ENCODE measurements around the gene UBR1. TPM values are rescaled to one million over a fixed set of nuclear protein-coding genes. Genes with fewer than 3 reads are reported as not detected.

The UBR1 gene
- polyA plus RNA-seq, 1 donor (not counting 4 experiments of a cell fraction or from before 2014, with no cell fraction given): 17.4 TPM

- no peaks in the 10 kb centered on the region for H4K20me1 ChIP-seq (ENCODE audit: control insufficient read depth, extremely low read depth, insufficient read depth, low read length)
- no peak for FAIRE-seq
- no peak overlapping the region for H3K4me3 ChIP-seq (ENCODE audit: control insufficient read depth in 2 of 3, extremely low read depth in 1 of 3, insufficient read depth in 2 of 3, low read depth in 1 of 3, low read length in 3 of 3)
Observed at GRCh38 chr15:43095708-43096347, 10.0 kb downstream of the UBR1 start.

DNA sequence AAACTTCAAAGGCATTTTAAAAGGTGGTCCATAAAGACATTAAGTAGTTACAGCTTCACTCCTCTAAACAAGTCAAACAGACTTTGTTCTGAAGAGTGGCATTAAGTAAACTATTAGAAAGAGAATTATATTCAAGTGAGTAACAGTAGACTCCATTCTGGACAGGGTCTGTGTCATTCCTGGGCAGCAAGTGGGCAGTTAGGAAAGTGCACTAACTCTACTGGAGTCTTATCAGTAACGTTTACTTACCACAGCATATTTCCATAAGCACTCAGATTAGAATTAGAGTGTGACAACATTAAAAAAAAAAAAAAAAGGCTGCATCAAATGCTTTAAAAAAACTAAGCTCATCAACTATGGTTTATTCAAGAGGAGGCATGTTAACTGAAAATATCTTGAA is 10.6 kb downstream of the UBR1 start:
- no peak overlapping the region for H3K9ac ChIP-seq (ENCODE audit: control insufficient read depth, extremely low read depth, insufficient read depth, low read length)
- no peak overlapping the region for H3K27ac ChIP-seq (ENCODE audit: control insufficient read depth, insufficient read depth, low read length)
- H3K79me2 ChIP-seq (ENCODE audit: control insufficient read depth, insufficient read depth, low read length): peaks cover 78% of the 10 kb centered on the region
- no peak for TF ChIP-seq EZH2 (IDR thresholded peaks at IDR 0.05; ENCODE audit: low read length)
- TF ChIP-seq CTCF (optimal IDR thresholded peaks at IDR 0.05 in 1 of 3, IDR thresholded peaks at IDR 0.05 in 1 of 3, conservative IDR thresholded peaks at IDR 0.05 in 1 of 3; ENCODE audit: extremely low read depth in 1 of 3, insufficient read depth in 2 of 3, low read length in 3 of 3): no peak
- no peaks in the 10 kb centered on the region for H3K9me1 ChIP-seq (ENCODE audit: control insufficient read depth, extremely low read depth, insufficient read depth, low read length)
- no peak overlapping the region for H3K4me2 ChIP-seq (ENCODE audit: control insufficient read depth, extremely low read depth, insufficient read depth, low read depth, low read length)
- no peak for DNase-seq (ENCODE audit: low read depth, low spot score)
- no peak for FAIRE-seq
- no peak overlapping the region for H2AFZ ChIP-seq (ENCODE audit: control insufficient read depth, low read length)
- H3K4me3 ChIP-seq (ENCODE audit: control insufficient read depth in 2 of 3, extremely low read depth in 1 of 3, insufficient read depth in 2 of 3, low read depth in 1 of 3, low read length in 3 of 3): no peak overlapping the region
- peaks cover 7% of the 10 kb centered on the region for H3K4me1 ChIP-seq (ENCODE audit: control insufficient read depth, extremely low read depth, insufficient read depth, low read length)
- H3K27me3 ChIP-seq (ENCODE audit: control insufficient read depth, extremely low read depth, insufficient read depth, low read length): no peaks in the 10 kb centered on the region
- dilution Hi-C loops (cut with MboI; ENCODE audit: extremely low pct_ligation_motif_present, low sequenced_read_pairs): no loop called here
- peaks cover 3 to 10% of the 10 kb centered on the region in 2 experiments for H3K36me3 ChIP-seq (ENCODE audit: control insufficient read depth in 2 of 2, extremely low read depth in 1 of 2, insufficient read depth in 2 of 2, low read length in 2 of 2)
- no peaks in the 10 kb centered on the region for H3K9me3 ChIP-seq (ENCODE audit: control insufficient read depth, low read depth, low read length)
- H4K20me1 ChIP-seq (ENCODE audit: control insufficient read depth, extremely low read depth, insufficient read depth, low read length): no peaks in the 10 kb centered on the region

More at GRCh38 chr15:43095708-43096347, 10.0 kb downstream of the UBR1 start:
- peaks cover 3 to 13% of the 10 kb centered on the region in 2 experiments for H3K36me3 ChIP-seq (ENCODE audit: control insufficient read depth in 2 of 2, extremely low read depth in 1 of 2, insufficient read depth in 2 of 2, low read length in 2 of 2)
- no peak overlapping the region for H3K4me2 ChIP-seq (ENCODE audit: control insufficient read depth, extremely low read depth, insufficient read depth, low read depth, low read length)
- no peak for DNase-seq (ENCODE audit: low read depth, low spot score)
- no peak overlapping the region for H2AFZ ChIP-seq (ENCODE audit: control insufficient read depth, low read length)
- H3K27ac ChIP-seq (ENCODE audit: control insufficient read depth, insufficient read depth, low read length): no peak overlapping the region
- no peak overlapping the region for H3K9ac ChIP-seq (ENCODE audit: control insufficient read depth, extremely low read depth, insufficient read depth, low read length)
- H3K79me2 ChIP-seq (ENCODE audit: control insufficient read depth, insufficient read depth, low read length): peaks cover 79% of the 10 kb centered on the region
- no peaks in the 10 kb centered on the region for H3K9me3 ChIP-seq (ENCODE audit: control insufficient read depth, low read depth, low read length)
- dilution Hi-C loops (cut with MboI; ENCODE audit: extremely low pct_ligation_motif_present, low sequenced_read_pairs): no loop called here
- no peak for TF ChIP-seq EZH2 (IDR thresholded peaks at IDR 0.05; ENCODE audit: low read length)
- TF ChIP-seq CTCF (optimal IDR thresholded peaks at IDR 0.05 in 1 of 3, IDR thresholded peaks at IDR 0.05 in 1 of 3, conservative IDR thresholded peaks at IDR 0.05 in 1 of 3; ENCODE audit: extremely low read depth in 1 of 3, insufficient read depth in 2 of 3, low read length in 3 of 3): no peak
- no peaks in the 10 kb centered on the region for H3K9me1 ChIP-seq (ENCODE audit: control insufficient read depth, extremely low read depth, insufficient read depth, low read length)
- H3K27me3 ChIP-seq (ENCODE audit: control insufficient read depth, extremely low read depth, insufficient read depth, low read length): no peaks in the 10 kb centered on the region
- H3K4me1 ChIP-seq (ENCODE audit: control insufficient read depth, extremely low read depth, insufficient read depth, low read length): peaks cover 13% of the 10 kb centered on the region

Data from keratinocyte (primary cell).